H1 (cell line): Measurements from ENCODE around the gene TSPAN15. TPM values are rescaled to one million over a fixed set of nuclear protein-coding genes. Genes with fewer than 3 reads are reported as not detected.

ENCODE experiments used
- ATF3 ChIP-seq: IDR thresholded peaks from 2 replicates; pipeline ENCODE4 v1.6.1; 2011; ENCODE audit warnings: low read depth, mild to moderate bottlenecking, low read length; ENCODE audit not compliant: insufficient read depth
- E2F6 ChIP-seq: IDR thresholded peaks from 2 replicates; pipeline ENCODE4 v1.6.1; 2012; ENCODE audit warnings: inconsistent platforms
- EZH2 ChIP-seq: fragments of 200-600 bp; sonication (generic); IDR thresholded peaks from 2 replicates; pipeline ENCODE4 v1.7.1; 2012; ENCODE audit warnings: low read depth, mild to moderate bottlenecking, moderate library complexity, low read length, inconsistent platforms; ENCODE audit not compliant: severe bottlenecking
- GTF2F1 ChIP-seq: IDR thresholded peaks from 2 replicates; pipeline ENCODE4 v1.6.1; 2012; ENCODE audit warnings: low read depth, low read length, improper control_type of control experiment, borderline replicate concordance
- KDM4A ChIP-seq: IDR thresholded peaks from one replicate; pipeline ENCODE4 v1.7.1; 2012; ENCODE audit warnings: low read depth, mild to moderate bottlenecking, moderate library complexity, low read length, inconsistent platforms; ENCODE audit not compliant: severe bottlenecking
- SIX5 ChIP-seq: IDR thresholded peaks from 2 replicates; pipeline ENCODE4 v1.6.1; 2011; ENCODE audit warnings: mild to moderate bottlenecking, low read depth, low read length
- SP4 ChIP-seq: IDR thresholded peaks from 2 replicates; pipeline ENCODE4 v1.6.1; 2012; ENCODE audit warnings: low read length, inconsistent platforms
- polyA plus RNA-seq, 7 experiments: library from polyadenylated mRNA; depleted of rRNA in 3 of 7; stranded (reverse) in 5 of 7; unstranded in 2 of 7; fragments of >200 nt in 5 of 7; fragments of 200-250 nt in 2 of 7; gene quantifications; 1 replicate in 5 of 7; 2 replicates in 1 of 7; 4 replicates in 1 of 7; pipeline versions ENCODE4 v1.2.1 to v1.2.3, GENCODE V29; 2011 to 2013; ENCODE audit warnings: missing spikeins in 2 of 7, mixed read lengths in 2 of 7
- total RNA-seq: library from RNA; stranded (reverse); fragmentation: NEBNext Ultra II Directional; extraction: Animal tissue kit (Norgen Biotek cat#: 25700); gene quantifications from 2 replicates; pipeline ENCODE4 v1.2.1, GENCODE V29; 2021

The TSPAN15 gene
- total and polyA plus RNA-seq, 2 of the 8 experiments (the other 6 are each of a cell fraction or from before 2014, with no cell fraction given), result 9.7 to 20.0 TPM

GRCh38 chr10:69468751-69469089, 17.5 kb downstream of the TSPAN15 start (continued):
- TF ChIP-seq SIX5 (no peak), KDM4A (no peak), GTF2F1 (no peak), EZH2 (no peak), SP4 (no peak), ATF3 (no peak), E2F6 (no peak)
- TF ChIP-seq, all 59 proteins: peak for 0
